ENCODE data around the gene DACT2.

- TF ChIP-seq POLR2A (IDR thresholded peaks at IDR 0.05; ENCODE audit: low read length) (no peak), GATA1 (IDR thresholded peaks at IDR 0.05; ENCODE audit: low read depth, low read length) (no peak)
These were observed 9.6 kb downstream of the DACT2 start for GRCh38 chr6:168309997-168310396.
